AG04450 (cell line): ENCODE measurements around the gene KIAA1671. TPM values are rescaled to one million over a fixed set of nuclear protein-coding genes. Genes with fewer than 3 reads are reported as not detected.

ENCODE experiments used
- CTCF ChIA-PET: fragments of 300-600, 350-600 bp; formaldehyde crosslinking; extraction: SDS; loops from one replicate; lab custom pipeline; 2022; ENCODE audit warnings: antibody characterized with exemption, inconsistent platforms; lab: Charles Lee
- POLR2A ChIA-PET: fragments of 350-600 bp; formaldehyde crosslinking; extraction: SDS; loops from one replicate; lab custom pipeline; 2021; ENCODE audit warnings: antibody characterized with exemption, inconsistent platforms; lab: Yijun Ruan, JAX
- DNase-seq: peaks from one replicate; pipeline ENCODE4 v3.0.0-alpha.2; 2011; ENCODE audit warnings: low read depth, low spot score
- H3K27ac ChIP-seq: one replicate; pipeline ENCODE4 v1.5.1; 2012; ENCODE audit warnings: low read depth, low read length, control low read depth
- H3K27me3 ChIP-seq: one replicate; pipeline ENCODE4 v1.6.0; 2012; ENCODE audit warnings: low read length; ENCODE audit not compliant: control insufficient read depth, insufficient read depth
- H3K4me3 ChIP-seq: 2 replicates; pipeline ENCODE4 v1.5.1; 2011; ENCODE audit warnings: mild to moderate bottlenecking, low read depth, low read length, control low read depth
- H3K9me3 ChIP-seq: 2 replicates; pipeline ENCODE4 v1.5.1; 2012; ENCODE audit warnings: low read length; ENCODE audit not compliant: control insufficient read depth, insufficient read depth
- CTCF ChIP-seq: IDR thresholded peaks from 2 replicates; pipeline ENCODE4 v1.5.1; 2011; ENCODE audit warnings: low read depth, low read length, control low read depth, inconsistent platforms
- polyA plus RNA-seq: library from polyadenylated mRNA; depleted of rRNA; stranded (reverse); fragments of >200 nt; gene quantifications from 2 replicates; pipeline ENCODE4 v1.2.3, GENCODE V29; 2011

The KIAA1671 gene
- polyA plus RNA-seq, 1 experiment = 0.02 TPM

- CTCF ChIA-PET = no interaction called here
- H3K27ac ChIP-seq = no peak overlapping the region
- no peaks in the 10 kb centered on the region for H3K27me3 ChIP-seq
- DNase-seq = no peak
- no peak overlapping the region for H3K4me3 ChIP-seq
- H3K9me3 ChIP-seq = no peaks in the 10 kb centered on the region
- no peak for TF ChIP-seq CTCF
- POLR2A ChIA-PET = no interaction called here
Observed at GRCh38 chr22:25144522-25144921, 192.0 kb downstream of the KIAA1671 start.

- TF ChIP-seq CTCF = no peak
- Histone ChIP-seq H3K27me3 (no peaks in the 10 kb centered on the region), H3K4me3 (no peak overlapping the region), H3K9me3 (no peaks in the 10 kb centered on the region), H3K27ac (no peak overlapping the region)
- no peak for DNase-seq
- ChIA-PET POLR2A (no interaction called here), CTCF (no interaction called here)
Observed at GRCh38 chr22:25146307-25146706, 193.8 kb downstream of the KIAA1671 start.

GRCh38 chr22:25146906-25147641, 194.6 kb downstream of the KIAA1671 start:
- no peaks in the 10 kb centered on the region for H3K9me3 ChIP-seq
- ChIA-PET CTCF (no interaction called here), POLR2A (no interaction called here)

GRCh38 chr22:25147642-25147928, 195.1 kb downstream of the KIAA1671 start:
- CTCF ChIA-PET = no interaction called here
- TF ChIP-seq CTCF = no peak
- H3K9me3 ChIP-seq = no peaks in the 10 kb centered on the region
- no peak for DNase-seq
- no peaks in the 10 kb centered on the region for H3K27me3 ChIP-seq
- no peak overlapping the region for H3K4me3 ChIP-seq
- POLR2A ChIA-PET = no interaction called here
- no peak overlapping the region for H3K27ac ChIP-seq

More at GRCh38 chr22:25146906-25147641, 194.6 kb downstream of the KIAA1671 start:
- Histone ChIP-seq H3K27ac (no peak overlapping the region), H3K27me3 (no peaks in the 10 kb centered on the region), H3K4me3 (no peak overlapping the region)
- no peak for DNase-seq
- no peak for TF ChIP-seq CTCF

- CTCF ChIA-PET = interaction anchor here (0.7 kb wide), 1 partner anchor 486 kb away, joined by 3 read pairs; no protein-coding TSS in a partner anchor
- Histone ChIP-seq H3K4me3 (no peak overlapping the region), H3K27me3 (no peaks in the 10 kb centered on the region), H3K9me3 (no peaks in the 10 kb centered on the region), H3K27ac (no peak overlapping the region)
- no peak for DNase-seq
- TF ChIP-seq CTCF = no peak
- POLR2A ChIA-PET = no interaction called here
Observed at GRCh38 chr22:25148149-25148691, 195.7 kb downstream of the KIAA1671 start.
